GM23338 (cell line): ENCODE data around the gene MED9. TPM values are rescaled to one million over a fixed set of nuclear protein-coding genes. Genes with fewer than 3 reads are reported as not detected.

Source experiments
- ATAC-seq: fragments of 200-7000 bp; cut with Tn5 transposase; 3 replicates; pipeline ENCODE4 v1.9.1; 2020
- DNase-seq: peaks from one replicate; pipeline ENCODE4 v3.0.0-alpha.2; 2015; ENCODE audit warnings: low spot score
- H2AFZ ChIP-seq: fragments of 200-600 bp; sonication (generic); 2 replicates; pipeline ENCODE4 v1.8.0; 2016; ENCODE audit warnings: antibody characterized with exemption, mild to moderate bottlenecking, moderate library complexity
- H3F3A ChIP-seq: fragments of 200-600 bp; sonication (generic); replicated peaks from 2 replicates; pipeline ENCODE4 v1.8.0; 2017; ENCODE audit warnings: antibody characterized with exemption, mixed run types, low read depth
- H3K27ac ChIP-seq: fragments of 200-600 bp; sonication (generic); 2 replicates; pipeline ENCODE4 v1.6.1; 2016; ENCODE audit warnings: low read depth
- H3K27me3 ChIP-seq: fragments of 200-600 bp; sonication (generic); 2 replicates; pipeline ENCODE4 v1.8.0; 2016; ENCODE audit warnings: mild to moderate bottlenecking, mixed run types, moderate library complexity; ENCODE audit not compliant: insufficient read depth
- H3K36me3 ChIP-seq: fragments of 200-600 bp; sonication (generic); 2 replicates; pipeline ENCODE4 v1.8.0; 2016; ENCODE audit warnings: mild to moderate bottlenecking; ENCODE audit not compliant: insufficient read depth
- H3K4me1 ChIP-seq: fragments of 200-600 bp; sonication (generic); 2 replicates; pipeline ENCODE4 v1.8.0; 2016; ENCODE audit warnings: mild to moderate bottlenecking, moderate library complexity; ENCODE audit not compliant: insufficient read depth
- H3K4me2 ChIP-seq: fragments of 200-600 bp; sonication (generic); 2 replicates; pipeline ENCODE4 v1.7.1; 2017; ENCODE audit warnings: mixed run types
- H3K4me3 ChIP-seq: fragments of 200-600 bp; sonication (generic); 2 replicates; pipeline ENCODE4 v1.6.1; 2016; ENCODE audit warnings: mixed run types
- H3K79me2 ChIP-seq: fragments of 200-600 bp; sonication (generic); replicated peaks from 2 replicates; pipeline ENCODE4 v1.8.0; 2017; ENCODE audit warnings: mild to moderate bottlenecking; ENCODE audit not compliant: insufficient read depth
- H3K9me2 ChIP-seq: fragments of 200-600 bp; sonication (generic); 2 replicates; pipeline ENCODE4 v1.8.0; 2017; ENCODE audit not compliant: insufficient read depth
- H4K20me1 ChIP-seq: fragments of 200-600 bp; sonication (generic); replicated peaks from 2 replicates; pipeline ENCODE4 v1.8.0; 2017; ENCODE audit warnings: mild to moderate bottlenecking; ENCODE audit not compliant: insufficient read depth
- H3K27ac Mint-ChIP-seq: 2 replicates; pipeline ENCODE4 v1.8.0; 2020; ENCODE audit warnings: inconsistent platforms, mild to moderate bottlenecking, moderate library complexity, mixed read lengths
- H3K27me3 Mint-ChIP-seq: 3 replicates; pipeline ENCODE4 v1.8.0; 2022; ENCODE audit warnings: low read depth, mild to moderate bottlenecking, moderate library complexity, mixed read lengths, inconsistent platforms; ENCODE audit not compliant: insufficient read depth, poor library complexity
- H3K36me3 Mint-ChIP-seq: 3 replicates; pipeline ENCODE4 v1.8.0; 2021; ENCODE audit warnings: low read depth, mild to moderate bottlenecking, inconsistent platforms, moderate library complexity, mixed read lengths
- H3K4me1 Mint-ChIP-seq: 3 replicates; pipeline ENCODE4 v1.8.0; 2020; ENCODE audit warnings: mild to moderate bottlenecking, inconsistent platforms, mixed read lengths
- H3K4me3 Mint-ChIP-seq: 3 replicates; pipeline ENCODE4 v1.8.0; 2021; ENCODE audit warnings: moderate library complexity, mild to moderate bottlenecking, inconsistent platforms, mixed read lengths
- H3K9me3 Mint-ChIP-seq: 3 replicates; pipeline ENCODE4 v1.8.0; 2020; ENCODE audit warnings: moderate library complexity, mild to moderate bottlenecking, inconsistent platforms, mixed read lengths
- CREB1 ChIP-seq: fragments of 250-450 bp; sonication (Bioruptor Pico); IDR thresholded peaks from 2 replicates; pipeline ENCODE4 v1.5.0; 2020; ENCODE audit warnings: low read depth, mild to moderate bottlenecking, moderate library complexity
- CTCF ChIP-seq, 2 experiments: fragments of 200-600 bp in 1 of 2; sonication (generic) in 1 of 2; conservative IDR thresholded peaks; 2 replicates each; pipeline versions ENCODE4 v1.5.1 to v1.6.1; 2016 to 2017; ENCODE audit warnings: antibody characterized with exemption in 2 of 2, low read depth in 2 of 2, mild to moderate bottlenecking in 2 of 2, moderate library complexity in 1 of 2
- EZH2 ChIP-seq: fragments of 200-600 bp; sonication (generic); IDR thresholded peaks from one replicate; pipeline ENCODE4 v1.8.0; 2017; ENCODE audit warnings: antibody characterized with exemption, mild to moderate bottlenecking, low read depth; ENCODE audit not compliant: unreplicated experiment
- EZH2phosphoT487 ChIP-seq: fragments of 200-600 bp; sonication (generic); IDR thresholded peaks from one replicate; pipeline ENCODE4 v1.8.1; 2018; ENCODE audit warnings: antibody characterized with exemption; ENCODE audit not compliant: unreplicated experiment
- JUNB ChIP-seq: IDR thresholded peaks from one replicate; pipeline ENCODE4 v1.6.1; 2016; ENCODE audit warnings: antibody characterized with exemption; ENCODE audit not compliant: unreplicated experiment
- NANOG ChIP-seq: IDR thresholded peaks from 2 replicates; pipeline ENCODE4 v1.6.1; 2016; ENCODE audit warnings: antibody characterized with exemption, borderline replicate concordance
- POLR2AphosphoS5 ChIP-seq: IDR thresholded peaks from 2 replicates; pipeline ENCODE4 v1.6.1; 2016; ENCODE audit warnings: antibody characterized with exemption, low read depth
- ZNF114 ChIP-seq: fragments of 250-450 bp; sonication (Bioruptor Pico); IDR thresholded peaks from 2 replicates; pipeline ENCODE4 v1.5.0; 2020; ENCODE audit warnings: mild to moderate bottlenecking, moderate library complexity
- ZNF331 ChIP-seq: fragments of 250-450 bp; sonication (Bioruptor Pico); IDR thresholded peaks from 2 replicates; pipeline ENCODE4 v1.5.0; 2020; ENCODE audit warnings: low read depth, mild to moderate bottlenecking, moderate library complexity
- ZNF462 ChIP-seq: fragments of 250-450 bp; sonication (Bioruptor Pico); IDR thresholded peaks from 2 replicates; pipeline ENCODE4 v1.5.0; 2020; ENCODE audit warnings: mild to moderate bottlenecking, moderate library complexity
- polyA plus RNA-seq: library from polyadenylated mRNA; unstranded; fragments of >200 nt; fragmentation: Nextera tagmentation; extraction: Ambion mirVana; gene quantifications from 2 replicates; pipeline ENCODE4 v1.2.1, GENCODE V29; 2016
- total RNA-seq: library from RNA; depleted of rRNA; stranded (reverse); fragments of >200 nt; shearing (Covaris generic); gene quantifications from 2 replicates; pipeline ENCODE4 v1.2.3, GENCODE V29; 2014

The MED9 gene
- total and polyA plus RNA-seq, 2 experiments from 2014 or later: 17.3 to 19.9 TPM

- TF ChIP-seq ZNF462: no peak
- no peak for TF ChIP-seq CTCF (conservative IDR thresholded peaks at IDR 0.05; ENCODE audit: low read depth in 2 of 2)
- no peak for TF ChIP-seq EZH2
- no peak for TF ChIP-seq ZNF114 (CRISPR knock-in tag)
- TF ChIP-seq CREB1 (CRISPR knock-in tag): no peak
- TF ChIP-seq ZNF331 (CRISPR knock-in tag): no peak
Observed at GRCh38 chr17:17457680-17458079, 19.1 kb upstream of the MED9 start (continued).

GRCh38 chr17:17460038-17460437 is 16.8 kb upstream of the MED9 start:
- DNase-seq: no peak
- H2AFZ ChIP-seq: no peak overlapping the region
- TF ChIP-seq CTCF (conservative IDR thresholded peaks at IDR 0.05; ENCODE audit: low read depth in 2 of 2): no peak
- no peak for TF ChIP-seq POLR2AphosphoS5
- TF ChIP-seq EZH2: no peak
- TF ChIP-seq ZNF331 (CRISPR knock-in tag): no peak
- no peak for TF ChIP-seq NANOG
- TF ChIP-seq JUNB: no peak
- TF ChIP-seq EZH2phosphoT487: no peak
- no peak for TF ChIP-seq CREB1 (CRISPR knock-in tag)

More at GRCh38 chr17:17460038-17460437, 16.8 kb upstream of the MED9 start:
- Histone ChIP-seq H3K9me2 (0 out of 2 replicates have a peak, but pooled peaks cover 3% of the 10 kb centered on the region), H3K4me2 (no peak overlapping the region), H3K27ac (no peak overlapping the region), H3K27me3 (no peaks in the 10 kb centered on the region), H3K4me1 (no peaks in the 10 kb centered on the region), H3K79me2 (no peaks in the 10 kb centered on the region), H3F3A (no peaks in the 10 kb centered on the region), H3K36me3 (no peaks in the 10 kb centered on the region), H3K4me3 (no peak overlapping the region), H4K20me1 (no peaks in the 10 kb centered on the region)
- no peak for ATAC-seq
- H3K36me3 Mint-ChIP-seq: peaks cover 5% of the 10 kb centered on the region; the same call in 2 of the 3 replicates
- no peak overlapping the region for H3K27ac Mint-ChIP-seq
- no peaks in the 10 kb centered on the region for H3K4me1 Mint-ChIP-seq
- H3K27me3 Mint-ChIP-seq: no peaks in the 10 kb centered on the region
- no peak overlapping the region for H3K4me3 Mint-ChIP-seq
- H3K9me3 Mint-ChIP-seq: peaks cover 13% of the 10 kb centered on the region
